H9 (cell line): ENCODE measurements around the gene VAV3. TPM values are rescaled to one million over a fixed set of nuclear protein-coding genes. Genes with fewer than 3 reads are reported as not detected.

Experiments used
- DNase-seq: peaks from one replicate; pipeline ENCODE4 v3.0.0-alpha.2; 2017
- H2AFZ ChIP-seq: one replicate; pipeline ENCODE4 v1.6.1; 2013; ENCODE audit warnings: mild to moderate bottlenecking, low read length, control low read depth, moderate library complexity
- H2AK5ac ChIP-seq: 2 replicates; pipeline ENCODE4 v1.6.1; 2013; ENCODE audit warnings: low read length, control low read depth, mixed read lengths; ENCODE audit not compliant: insufficient read length
- H2BK120ac ChIP-seq: one replicate; pipeline ENCODE4 v1.6.1; 2013; ENCODE audit warnings: low read depth, mild to moderate bottlenecking, low read length, control low read depth, inconsistent platforms; ENCODE audit not compliant: poor library complexity, severe bottlenecking
- H2BK12ac ChIP-seq: 2 replicates; pipeline ENCODE4 v1.6.1; 2013; ENCODE audit warnings: low read length, control low read depth, mixed read lengths, low read depth; ENCODE audit not compliant: insufficient read length
- H2BK15ac ChIP-seq: 2 replicates; pipeline ENCODE4 v1.6.1; 2013; ENCODE audit warnings: low read depth, low read length, control low read depth
- H2BK20ac ChIP-seq: one replicate; pipeline ENCODE4 v1.6.1; 2013; ENCODE audit warnings: low read depth, mild to moderate bottlenecking, low read length, control low read depth, inconsistent platforms; ENCODE audit not compliant: poor library complexity, severe bottlenecking
- H2BK5ac ChIP-seq: 2 replicates; pipeline ENCODE4 v1.6.1; 2013; ENCODE audit warnings: low read length, control low read depth, mixed read lengths; ENCODE audit not compliant: insufficient read length
- H3K14ac ChIP-seq: 2 replicates; pipeline ENCODE4 v1.6.1; 2013; ENCODE audit warnings: low read length, control low read depth; ENCODE audit not compliant: insufficient read depth
- H3K18ac ChIP-seq: 2 replicates; pipeline ENCODE4 v1.6.1; 2013; ENCODE audit warnings: low read depth, mild to moderate bottlenecking, mixed read lengths, low read length, control low read depth; ENCODE audit not compliant: insufficient read length
- H3K23ac ChIP-seq: 2 replicates; pipeline ENCODE4 v1.6.1; 2013; ENCODE audit warnings: low read length, control low read depth, mixed read lengths, low read depth; ENCODE audit not compliant: insufficient read length
- H3K23me2 ChIP-seq: 2 replicates; pipeline ENCODE4 v1.6.1; 2013; ENCODE audit warnings: low read depth, mild to moderate bottlenecking, mixed read lengths, low read length, control low read depth; ENCODE audit not compliant: insufficient read length, poor library complexity, severe bottlenecking
- H3K27ac ChIP-seq: 2 replicates; pipeline ENCODE4 v1.5.1; 2013; ENCODE audit warnings: low read length, control low read depth, mixed read lengths, low read depth; ENCODE audit not compliant: insufficient read length
- H3K27me3 ChIP-seq: 2 replicates; pipeline ENCODE4 v1.6.1; 2013; ENCODE audit warnings: low read length, control low read depth, inconsistent platforms; ENCODE audit not compliant: insufficient read depth
- H3K4ac ChIP-seq: 2 replicates; pipeline ENCODE4 v1.6.1; 2013; ENCODE audit warnings: low read depth, mild to moderate bottlenecking, control low read depth, inconsistent platforms, low read length, moderate library complexity
- H3K4me1 ChIP-seq: 2 replicates; pipeline ENCODE4 v1.6.1; 2013; ENCODE audit warnings: low read length, control low read depth, inconsistent platforms; ENCODE audit not compliant: insufficient read depth
- H3K4me2 ChIP-seq: 2 replicates; pipeline ENCODE4 v1.6.1; 2013; ENCODE audit warnings: low read length, control low read depth, mixed read lengths; ENCODE audit not compliant: insufficient read length, insufficient read depth
- H3K56ac ChIP-seq: 2 replicates; pipeline ENCODE4 v1.6.1; 2013; ENCODE audit warnings: low read depth, mild to moderate bottlenecking, mixed read lengths, low read length, control low read depth; ENCODE audit not compliant: insufficient read length
- H3K79me1 ChIP-seq: 2 replicates; pipeline ENCODE4 v1.6.1; 2013; ENCODE audit warnings: low read depth, mild to moderate bottlenecking, moderate library complexity, low read length, control low read depth, inconsistent platforms; ENCODE audit not compliant: insufficient read depth, poor library complexity, severe bottlenecking
- H3K79me2 ChIP-seq: 2 replicates; pipeline ENCODE4 v1.6.1; 2013; ENCODE audit warnings: low read length, control low read depth, inconsistent platforms; ENCODE audit not compliant: insufficient read depth
- H3K9ac ChIP-seq: 2 replicates; pipeline ENCODE4 v1.6.1; 2013; ENCODE audit warnings: low read length, control low read depth, mixed read lengths; ENCODE audit not compliant: insufficient read length; ENCODE audit errors: extremely low read depth
- H3K9me3 ChIP-seq: one replicate; pipeline ENCODE4 v1.6.1; 2013; ENCODE audit warnings: low read depth, low read length, inconsistent platforms; ENCODE audit not compliant: control insufficient read depth
- H3T11ph ChIP-seq: one replicate; pipeline ENCODE4 v1.6.1; 2013; ENCODE audit warnings: mild to moderate bottlenecking, low read length, control low read depth, inconsistent platforms
- H4K20me1 ChIP-seq: one replicate; pipeline ENCODE4 v1.6.1; 2013; ENCODE audit not compliant: control insufficient read depth, insufficient read length, insufficient read depth
- H4K5ac ChIP-seq: 2 replicates; pipeline ENCODE4 v1.6.1; 2013; ENCODE audit warnings: low read depth, mild to moderate bottlenecking, mixed read lengths, low read length, control low read depth; ENCODE audit not compliant: insufficient read length
- H4K8ac ChIP-seq: replicated peaks from 2 replicates; pipeline ENCODE4 v1.6.1; 2013; ENCODE audit warnings: low read length, control low read depth, mixed read lengths, low read depth; ENCODE audit not compliant: insufficient read length
- H4K91ac ChIP-seq: 2 replicates; pipeline ENCODE4 v1.6.1; 2013; ENCODE audit warnings: low read depth, mild to moderate bottlenecking, moderate library complexity, mixed read lengths, low read length, control low read depth; ENCODE audit not compliant: insufficient read length
- H3K27ac Mint-ChIP-seq, 3 experiments: 2 replicates in 2 of 3; 3 replicates in 1 of 3; pipeline ENCODE4 v1.8.0; 2020 to 2021; ENCODE audit warnings: mixed read lengths in 3 of 3, mild to moderate bottlenecking in 1 of 3, moderate library complexity in 1 of 3
- H3K27me3 Mint-ChIP-seq: 2 replicates; pipeline ENCODE4 v1.8.0; 2021; ENCODE audit warnings: low read depth, mild to moderate bottlenecking, moderate library complexity, mixed read lengths
- H3K36me3 Mint-ChIP-seq, 3 experiments: 2 replicates in 2 of 3; 3 replicates in 1 of 3; pipeline ENCODE4 v1.8.0; 2020 to 2021; ENCODE audit warnings: low read depth in 3 of 3, mixed read lengths in 3 of 3; ENCODE audit not compliant: insufficient read depth in 1 of 3
- H3K4me1 Mint-ChIP-seq, 2 experiments: 2 replicates each; pipeline ENCODE4 v1.8.0; 2020; ENCODE audit warnings: mixed read lengths in 2 of 2
- H3K4me3 Mint-ChIP-seq, 2 experiments: 2 replicates in 1 of 2; 3 replicates in 1 of 2; pipeline ENCODE4 v1.8.0; 2020 to 2021; ENCODE audit warnings: mild to moderate bottlenecking in 2 of 2, mixed read lengths in 2 of 2, moderate library complexity in 1 of 2
- H3K9me3 Mint-ChIP-seq, 2 experiments: 2 replicates in 1 of 2; 3 replicates in 1 of 2; pipeline ENCODE4 v1.8.0; 2020; ENCODE audit warnings: mild to moderate bottlenecking in 2 of 2, mixed read lengths in 2 of 2, moderate library complexity in 1 of 2
- CTCF ChIP-seq: fragments of 200-600 bp; sonication (generic); conservative IDR thresholded peaks from 3 replicates; pipeline ENCODE4 v1.8.0; 2021; ENCODE audit warnings: antibody characterized with exemption, mild to moderate bottlenecking
- WGBS: extraction: QIAGEN DNeasy Blood & Tissue Kit; methylation state at CpG from one replicate; pipeline ENCODE4 v1.1.7; 2013; ENCODE audit warnings: missing lambda C conversion rate, low lambda C conversion rate, mixed read lengths; ENCODE audit not compliant: insufficient read length; ENCODE audit errors: extremely low coverage; 5-methylcytosine and 5-hydroxymethylcytosine counted together
- total RNA-seq: library from RNA; stranded (reverse); gene quantifications from 2 replicates; pipeline ENCODE4 v1.2.1, GENCODE V29; 2021

Gene VAV3
- total RNA-seq, 1 experiment from 2014 or later: 5.1 TPM

- Histone ChIP-seq H3K27ac (no peak overlapping the region), H3K4me2 (no peak overlapping the region), H3K9ac (no peak overlapping the region), H3K56ac (no peak overlapping the region), H2AFZ (no peak overlapping the region), H3K79me2 (no peaks in the 10 kb centered on the region), H3K4ac (no peak overlapping the region), H3K9me3 (no peaks in the 10 kb centered on the region), H3K79me1 (no peaks in the 10 kb centered on the region), H3T11ph (no peak overlapping the region), H2AK5ac (no peak overlapping the region), H3K27me3 (no peaks in the 10 kb centered on the region), H4K5ac (no peak overlapping the region), H2BK5ac (no peak overlapping the region), H2BK120ac (no peak overlapping the region), H4K8ac (no peak overlapping the region), H2BK20ac (no peak overlapping the region), H2BK15ac (no peak overlapping the region), H3K4me1 (no peaks in the 10 kb centered on the region), H2BK12ac (no peak overlapping the region), H4K20me1 (no peaks in the 10 kb centered on the region), H4K91ac (no peak overlapping the region), H3K23ac (no peak overlapping the region), H3K14ac (no peak overlapping the region), H3K18ac (no peak overlapping the region), H3K23me2 (no peaks in the 10 kb centered on the region)
- Mint-ChIP-seq H3K36me3 (no peaks in the 10 kb centered on the region), H3K9me3 (no peaks in the 10 kb centered on the region), H3K4me1 (no peaks in the 10 kb centered on the region), H3K27me3 (no peaks in the 10 kb centered on the region), H3K27ac (no peak overlapping the region), H3K4me3 (no peak overlapping the region)
- DNase-seq: no peak
- no peak for TF ChIP-seq CTCF
- WGBS: no CpG with 5 or more reads among the region's 3 CpGs
These were observed 416.7 kb downstream of the VAV3 start for GRCh38 chr1:107548276-107548675.
